LHCN-M2 (cell line): ENCODE results near the gene LRRC36. TPM values are rescaled to one million over a fixed set of nuclear protein-coding genes. Genes with fewer than 3 reads are reported as not detected.

Experiments
- DNase-seq: peaks from one replicate; pipeline ENCODE4 v3.0.0-alpha.2; 2012; ENCODE audit warnings: low read depth
- total RNA-seq: library from RNA; depleted of rRNA; stranded (reverse); fragments of >200 nt; gene quantifications from 2 replicates; pipeline ENCODE4 v1.2.3, GENCODE V29; 2014; rRNA removed

The LRRC36 gene
- total RNA-seq, 1 experiment from 2014 or later, result not detected

DNA sequence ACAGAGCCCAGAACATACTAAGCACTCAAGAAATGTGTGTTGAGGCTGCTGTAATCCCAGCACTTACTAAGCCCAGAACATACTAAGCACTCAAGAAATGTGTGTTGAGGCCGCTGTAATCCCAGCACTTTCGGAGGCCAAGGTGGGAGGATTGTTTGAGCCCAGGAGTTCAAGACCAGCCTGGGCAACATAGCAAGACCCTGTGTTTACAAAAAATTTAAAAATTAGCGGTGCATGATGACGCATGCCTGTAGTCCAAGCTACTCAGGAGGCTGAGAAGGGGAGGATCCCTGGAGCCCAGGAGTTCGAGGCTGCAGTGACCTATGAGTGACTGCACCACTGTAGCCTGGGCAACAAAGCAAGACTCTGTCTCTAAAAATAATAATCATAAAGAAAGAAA is 96.4 kb downstream of the LRRC36 start:
- no peak for DNase-seq

DNA sequence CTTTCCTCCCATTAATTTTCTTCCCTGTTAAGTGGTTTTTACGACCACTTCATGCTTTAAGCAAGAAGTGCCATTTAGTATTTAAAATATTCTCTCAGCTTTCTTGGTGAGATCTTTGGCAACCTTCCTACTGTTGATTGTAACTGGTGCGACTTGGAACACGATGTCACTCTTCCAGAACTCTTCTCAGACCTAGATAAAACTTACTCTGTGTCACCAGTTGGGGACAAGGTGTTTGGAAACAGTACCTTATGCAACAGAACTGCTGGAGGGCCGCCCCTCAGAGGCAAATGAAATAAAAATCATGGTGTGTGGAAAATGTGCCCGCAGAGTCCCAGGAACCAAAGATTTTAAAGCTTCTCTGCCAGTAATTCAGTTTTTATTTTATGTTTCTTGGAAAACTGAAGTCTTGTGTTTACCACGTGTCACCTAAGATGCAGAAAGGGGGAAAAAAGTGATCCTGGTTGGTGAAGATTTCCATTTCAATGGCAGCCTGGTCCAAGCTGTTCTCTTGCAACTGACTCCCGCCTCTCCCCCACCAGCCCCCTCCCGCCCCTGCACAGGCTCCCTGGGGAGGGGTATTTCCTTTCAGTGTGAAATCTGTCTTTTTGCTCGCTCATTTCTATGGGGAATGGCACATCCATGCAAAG is 97.1 kb downstream of the LRRC36 start:
- DNase-seq, result no peak

DNA sequence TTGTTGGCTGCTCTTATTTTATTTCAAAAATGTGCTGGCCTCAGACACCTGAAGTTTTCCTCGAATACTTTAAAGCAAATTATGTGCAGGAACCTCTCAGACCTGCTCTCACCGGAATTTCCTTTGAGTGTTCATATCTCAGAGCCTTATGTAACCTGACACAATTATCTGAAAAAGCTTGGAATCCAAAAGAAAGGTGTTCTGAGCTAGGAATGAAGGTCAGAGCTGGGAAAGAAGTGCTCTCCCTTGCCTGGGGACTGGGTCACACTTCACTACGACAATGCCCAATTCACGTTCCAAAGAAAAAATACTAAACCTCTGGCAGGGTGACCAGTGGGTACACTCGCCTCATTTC is 97.6 kb downstream of the LRRC36 start:
- DNase-seq, result no peak

DNA sequence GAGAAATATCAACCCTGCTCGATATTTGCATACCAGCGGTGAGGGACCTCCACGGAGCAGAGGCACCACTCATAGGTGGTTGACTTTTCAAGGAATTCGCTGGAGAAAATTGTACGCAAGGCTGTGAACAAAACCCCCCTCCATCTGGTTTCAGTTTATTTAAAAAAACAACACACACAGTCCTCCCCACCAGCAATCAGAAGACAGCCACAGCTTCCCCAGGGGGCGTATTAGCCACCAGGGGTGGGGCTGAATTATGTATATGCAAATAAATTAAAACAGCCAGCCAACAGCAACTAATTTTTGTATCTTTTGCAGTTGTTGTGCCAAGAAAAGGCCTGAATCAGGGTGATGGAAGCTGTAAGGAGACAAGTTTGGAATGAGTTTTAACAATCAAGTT is 98.4 kb downstream of the LRRC36 start:
- DNase-seq, result no peak

DNA sequence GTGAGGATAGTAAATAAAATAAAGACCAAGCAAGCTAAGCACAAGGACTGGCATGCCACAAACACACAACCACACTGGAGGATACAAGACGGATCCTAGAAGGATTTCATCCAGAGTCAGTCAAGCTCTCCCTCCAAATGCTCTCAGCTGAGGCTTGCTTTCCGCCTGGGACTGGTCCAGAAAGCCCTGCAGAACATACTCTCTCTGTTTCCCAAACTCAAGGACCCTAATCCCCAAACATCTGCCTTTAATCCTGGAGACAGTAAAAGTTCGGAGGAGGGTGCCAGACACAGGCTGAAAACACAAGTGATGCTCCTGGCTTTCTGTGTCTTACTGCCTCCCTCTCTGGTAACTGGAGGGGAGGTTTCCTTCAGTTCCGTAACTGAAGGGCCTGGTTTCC is 99.0 kb downstream of the LRRC36 start:
- DNase-seq, result no peak

DNA sequence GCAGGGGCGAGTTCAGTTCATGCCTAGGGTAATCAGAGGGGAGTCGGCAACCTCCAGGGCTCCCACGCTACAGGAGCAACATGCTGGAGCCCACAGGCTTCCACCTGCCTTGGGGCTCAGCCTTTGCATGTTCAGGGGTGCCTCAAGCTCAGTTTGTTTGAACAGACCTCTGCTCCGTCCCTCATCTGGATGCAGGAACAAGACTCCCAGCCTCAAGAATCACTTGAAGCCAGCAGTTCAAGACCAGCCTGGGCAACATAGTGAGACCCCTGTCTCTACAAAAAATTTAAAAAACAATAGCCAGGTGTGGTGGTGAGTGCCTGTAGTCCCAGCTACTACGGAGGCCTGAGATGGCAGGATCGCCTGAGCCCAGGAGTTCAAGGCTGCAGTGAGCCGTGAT is 99.4 kb downstream of the LRRC36 start:
- no peak for DNase-seq

DNA sequence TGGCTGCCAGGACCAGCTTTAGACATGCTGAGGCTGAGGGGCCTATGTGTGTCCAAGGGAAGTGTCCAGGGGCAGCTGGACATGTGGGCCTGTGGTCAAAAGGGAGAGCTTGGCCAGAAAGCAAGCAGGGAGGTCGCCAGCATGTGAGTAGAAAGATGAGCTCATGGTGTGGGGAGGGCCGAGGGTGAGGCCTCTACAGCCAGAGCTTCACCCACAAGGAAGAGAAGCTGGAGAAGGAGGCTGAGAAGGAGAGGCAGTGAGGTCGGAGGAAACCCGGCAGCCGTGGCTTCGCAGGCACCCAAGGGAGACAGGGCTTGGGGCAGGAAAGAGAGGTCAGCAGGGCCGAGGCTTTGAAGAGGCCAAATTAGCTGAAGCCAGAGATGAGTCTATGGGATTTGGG is 100.3 kb downstream of the LRRC36 start:
- DNase-seq, result no peak

DNA sequence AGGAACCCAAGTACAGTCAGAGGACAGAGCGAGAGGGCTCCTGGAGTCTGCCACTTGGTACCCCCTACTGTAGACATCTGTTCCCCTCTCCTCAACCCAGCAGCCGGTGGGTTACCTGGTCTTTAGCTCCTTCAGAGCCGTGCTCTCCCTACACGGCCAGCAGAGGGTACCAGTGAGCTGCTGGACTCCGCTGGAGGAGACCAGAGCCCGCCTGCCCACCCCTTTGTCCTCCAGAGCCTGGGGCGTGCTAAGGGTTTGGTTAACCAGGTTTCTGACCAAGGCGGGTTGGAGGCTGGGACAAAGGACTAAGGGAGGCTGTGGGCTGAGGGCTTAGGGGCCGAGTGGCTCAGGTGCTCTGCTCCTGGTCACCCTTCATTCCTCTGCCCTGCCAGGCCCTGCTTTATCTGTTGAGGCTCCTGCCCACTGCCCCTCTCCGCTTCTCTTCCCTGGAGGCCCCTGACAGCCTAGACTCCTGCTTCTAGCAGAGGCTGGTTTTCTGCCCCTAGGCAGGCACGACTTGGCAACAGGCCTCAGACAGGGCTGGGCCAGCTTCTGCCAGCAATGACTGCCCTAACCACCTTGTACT is 101.6 kb downstream of the LRRC36 start:
- peak; percentile 46 for DNase-seq

DNA sequence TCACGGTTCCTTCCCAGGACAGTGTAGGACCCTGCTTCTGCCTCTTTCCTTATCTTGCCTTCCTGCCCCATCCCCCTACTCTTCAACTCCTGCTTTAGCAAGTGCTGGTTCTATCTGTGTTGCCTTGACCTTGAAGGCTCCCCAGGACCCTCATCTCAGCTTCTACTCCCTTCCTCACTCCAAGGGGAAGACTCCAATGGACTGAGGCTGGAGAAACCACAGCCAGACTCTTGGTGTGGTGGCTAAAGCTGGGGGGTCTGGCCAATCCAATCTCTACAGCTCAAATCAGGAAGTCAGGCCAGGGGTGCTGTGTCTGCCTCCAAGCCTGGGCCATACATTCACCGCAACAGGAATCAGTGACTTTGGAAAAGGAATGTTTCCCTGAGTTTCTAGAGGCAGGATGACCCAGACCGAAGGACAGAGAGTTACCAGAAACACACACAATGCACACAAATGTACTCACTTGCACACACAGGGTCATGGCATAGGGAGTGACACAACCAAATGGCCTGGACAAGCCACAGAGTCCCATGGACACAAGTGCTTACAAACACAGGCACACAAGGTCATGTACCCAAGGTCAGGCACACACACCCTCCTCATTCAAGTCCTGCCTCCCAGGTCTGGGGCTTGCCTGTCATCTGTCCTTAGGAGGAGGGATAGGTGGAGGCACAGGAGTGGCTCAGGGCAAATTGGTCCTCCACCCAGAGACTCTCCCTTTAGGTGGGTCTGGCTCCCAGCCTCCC is 102.6 kb downstream of the LRRC36 start:
- no peak for DNase-seq

DNA sequence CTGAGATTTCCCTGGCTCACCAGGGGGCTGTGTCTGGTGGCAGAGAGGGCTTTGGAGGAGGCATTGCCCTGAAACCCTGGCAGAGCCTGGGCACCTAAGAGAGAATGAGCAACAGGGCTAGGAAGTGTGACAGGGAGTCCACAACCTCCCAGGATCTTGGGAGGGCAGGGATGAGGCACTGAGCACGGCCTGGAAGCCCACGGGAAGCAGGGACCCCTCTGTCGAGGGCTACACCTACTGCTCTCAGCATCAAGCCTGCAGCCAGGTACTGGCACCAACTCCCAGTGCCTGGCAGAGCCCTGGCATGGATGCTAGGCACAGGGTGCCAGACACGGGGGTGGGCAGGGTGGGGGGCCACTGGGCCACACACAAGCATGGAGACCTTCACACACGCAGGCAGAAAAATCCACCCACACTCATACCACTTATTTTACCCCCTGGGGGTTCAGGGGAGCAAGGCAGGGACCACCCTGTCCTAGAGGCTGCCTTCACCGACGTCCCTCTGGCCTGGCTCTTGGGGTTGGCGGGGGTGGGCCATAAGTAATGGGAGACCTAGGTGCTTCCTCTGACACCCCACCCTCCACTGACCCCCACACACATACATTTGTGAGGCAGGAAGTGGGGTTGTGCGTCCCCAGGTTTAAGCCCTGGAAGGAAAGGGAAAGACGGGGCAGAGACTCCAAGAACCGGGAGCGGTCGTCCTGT is 103.3 kb downstream of the LRRC36 start:
- no peak for DNase-seq

DNA sequence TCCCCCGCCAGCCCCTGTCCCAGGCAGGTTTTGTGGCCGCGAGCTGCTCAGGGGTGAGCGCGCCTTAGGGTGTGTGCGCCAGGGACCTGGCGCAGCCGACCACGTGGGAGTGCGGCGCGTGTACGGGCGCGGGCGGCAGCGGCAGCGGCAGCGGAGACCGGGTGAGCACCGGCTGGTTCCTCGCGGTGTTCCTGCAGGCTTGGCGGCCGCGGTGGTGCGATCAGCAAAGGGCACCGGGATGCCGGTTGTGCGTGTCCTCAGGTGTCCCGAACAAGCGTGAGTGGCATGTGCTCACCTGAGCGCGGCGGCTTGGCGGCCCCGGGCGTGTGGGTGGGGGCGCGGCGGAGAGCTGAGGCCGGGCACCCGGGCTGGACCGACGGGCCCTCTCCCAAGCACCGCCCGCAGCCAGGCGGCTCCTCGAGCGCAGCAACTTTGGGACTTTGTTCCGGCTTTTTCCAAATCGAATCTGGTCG is 103.9 kb downstream of the LRRC36 start:
- no peak for DNase-seq

DNA sequence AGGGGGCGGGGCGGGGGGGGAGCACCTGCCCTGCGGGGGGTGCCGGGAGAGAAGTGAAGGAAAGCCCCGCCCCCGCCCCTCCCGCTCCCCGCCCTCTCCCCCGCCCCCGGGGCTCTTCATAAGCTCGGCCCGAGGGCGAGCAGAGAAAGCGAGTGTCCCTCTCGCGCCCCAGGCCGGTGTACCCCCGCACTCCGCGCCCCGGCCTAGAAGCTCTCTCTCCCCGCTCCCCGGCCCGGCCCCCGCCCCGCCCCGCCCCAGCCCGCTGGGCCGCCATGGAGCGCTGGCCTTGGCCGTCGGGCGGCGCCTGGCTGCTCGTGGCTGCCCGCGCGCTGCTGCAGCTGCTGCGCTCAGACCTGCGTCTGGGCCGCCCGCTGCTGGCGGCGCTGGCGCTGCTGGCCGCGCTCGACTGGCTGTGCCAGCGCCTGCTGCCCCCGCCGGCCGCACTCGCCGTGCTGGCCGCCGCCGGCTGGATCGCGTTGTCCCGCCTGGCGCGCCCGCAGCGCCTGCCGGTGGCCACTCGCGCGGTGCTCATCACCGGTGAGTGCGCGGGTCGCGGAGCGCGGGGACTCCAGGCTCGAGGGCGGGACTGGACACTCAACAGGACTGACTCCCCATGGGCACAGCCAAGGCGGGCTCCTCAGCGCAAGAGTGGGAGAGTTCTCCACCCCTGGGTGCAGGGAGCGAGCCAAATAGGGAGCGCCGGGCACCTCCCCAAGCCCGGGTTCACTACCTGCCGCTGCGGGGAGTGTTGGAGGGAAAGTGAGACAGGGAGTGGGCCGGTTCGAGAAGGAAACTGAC is 104.6 kb downstream of the LRRC36 start, which contains the start of gene HSD11B2:
Gene HSD11B2 (plus strand): TSS at position 145 of the 798 bp plus-strand sequence. CDS start 128 bp downstream, at position 273.
- DNase-seq, result peak; percentile 68

DNA sequence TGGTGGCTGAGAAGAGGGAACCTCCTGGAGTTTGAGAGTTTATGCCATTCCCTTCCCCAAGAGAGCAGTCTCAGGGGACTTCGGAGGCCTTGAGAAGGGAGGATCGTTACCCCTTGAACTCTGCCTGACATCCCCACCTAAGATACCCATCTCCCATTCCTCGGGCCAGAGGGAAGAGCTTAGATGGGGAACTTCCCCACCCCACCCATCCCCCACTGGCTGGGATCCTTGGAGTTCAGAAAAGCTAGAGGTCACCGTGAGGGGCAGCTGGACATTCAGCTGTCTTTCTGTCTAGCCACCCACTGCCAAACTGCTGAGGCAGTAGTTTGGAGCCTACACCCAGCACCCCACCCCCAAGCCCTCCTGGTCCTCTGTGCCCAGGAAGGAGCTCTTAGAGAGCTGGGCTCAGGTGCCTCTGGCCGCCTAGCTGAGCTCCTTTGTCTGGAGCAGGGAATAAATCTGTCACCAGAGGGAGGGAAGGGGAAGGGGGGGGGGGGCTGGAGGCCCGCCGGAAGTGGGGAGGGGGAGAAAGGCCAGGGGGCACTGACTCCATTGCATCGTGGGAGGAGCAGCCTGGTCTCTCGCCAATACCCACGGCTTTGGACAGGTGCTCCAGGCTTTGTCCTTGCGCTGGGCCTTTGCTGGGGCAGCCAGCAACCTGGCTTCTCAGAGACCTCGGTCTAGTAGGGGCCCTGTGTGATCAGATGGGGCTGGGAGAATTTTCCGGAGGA is 105.3 kb downstream of the LRRC36 start:
- DNase-seq, result no peak

DNA sequence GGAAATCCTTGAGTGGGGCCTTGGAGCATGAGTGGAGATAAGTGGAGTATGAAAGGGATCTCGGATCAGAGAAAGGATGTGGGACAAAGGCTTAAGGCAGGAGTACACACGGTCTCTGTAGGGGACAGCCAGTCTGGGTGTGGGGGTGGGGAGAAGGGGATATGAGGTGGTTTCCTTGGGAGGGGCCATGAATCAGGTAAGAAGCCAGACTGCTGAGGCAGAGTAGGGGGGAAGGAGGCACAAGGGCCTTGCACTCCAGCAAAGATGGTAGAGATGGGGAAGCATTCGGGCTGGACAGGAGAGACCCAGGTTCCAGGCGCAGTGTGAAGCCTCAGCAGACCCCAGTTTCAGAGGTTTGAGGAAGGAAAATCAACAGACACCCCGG is 105.9 kb downstream of the LRRC36 start:
- DNase-seq, result no peak

DNA sequence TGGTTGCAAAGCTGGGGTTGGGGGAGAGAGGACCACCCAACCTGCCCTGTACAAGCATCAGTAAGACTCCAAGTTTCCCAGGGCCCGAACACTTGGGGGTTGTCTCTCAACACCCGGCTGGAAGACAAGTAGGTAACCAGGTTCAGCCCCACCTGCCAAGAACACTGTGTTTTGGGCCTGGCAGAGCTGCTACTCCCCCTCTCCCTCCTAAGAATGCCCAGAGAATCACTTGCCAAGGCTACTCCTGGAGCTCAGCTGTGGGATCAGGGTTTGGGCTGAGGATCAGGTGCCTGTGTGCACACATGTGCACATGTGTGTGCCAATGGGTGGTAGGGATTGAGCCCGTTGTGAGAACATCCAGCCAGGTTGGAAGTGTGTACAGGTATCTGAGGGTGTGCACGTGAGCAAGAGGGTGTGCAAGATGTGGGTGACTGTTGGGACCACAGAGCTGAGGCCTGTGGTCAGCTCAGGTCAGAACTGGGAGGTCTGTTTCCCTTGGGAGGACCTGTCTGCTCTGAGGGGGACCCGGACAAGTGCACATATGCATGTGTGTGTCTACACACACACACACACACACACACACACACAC is 106.6 kb downstream of the LRRC36 start:
- DNase-seq, result no peak

Other genes starting within 250 kb of the LRRC36 start
- gene PHAF1, start 216.9 kb upstream of the LRRC36 start, total RNA-seq, result 16.1 and 24.3 TPM in 2 replicates
- gene B3GNT9, start 175.8 kb upstream of the LRRC36 start, total RNA-seq, result 75.5 and 85.0 TPM in 2 replicates
- gene TRADD, start 166.9 kb upstream of the LRRC36 start, total RNA-seq, result 31.2 and 46.0 TPM in 2 replicates
- 24.5 and 32.5 TPM in 2 replicates for gene FBXL8, start 166.9 kb upstream of the LRRC36 start, total RNA-seq
- 19.4 and 29.1 TPM in 2 replicates for gene HSF4, start 162.1 kb upstream of the LRRC36 start, total RNA-seq
- gene NOL3, start 156.3 kb upstream of the LRRC36 start, total RNA-seq, result 58.0 and 58.6 TPM in 2 replicates
- 21.5 and 25.8 TPM in 2 replicates for gene MATCAP1, start 142.9 kb upstream of the LRRC36 start, total RNA-seq
- 5.1 and 10.3 TPM in 2 replicates for gene EXOC3L1, start 136.7 kb upstream of the LRRC36 start, total RNA-seq
- gene E2F4, start 134.7 kb upstream of the LRRC36 start, total RNA-seq, result 126 and 153 TPM in 2 replicates
- gene ELMO3, start 127.7 kb upstream of the LRRC36 start, total RNA-seq, result 1.8 and 1.9 TPM in 2 replicates
- gene TMEM208, start 99.7 kb upstream of the LRRC36 start, total RNA-seq, result 32.0 and 43.3 TPM in 2 replicates
- 27.0 and 29.7 TPM in 2 replicates for gene FHOD1, start 79.3 kb upstream of the LRRC36 start, total RNA-seq
- gene SLC9A5, start 77.8 kb upstream of the LRRC36 start, total RNA-seq, result 0.98 and 1.3 TPM in 2 replicates
- gene PLEKHG4, start 47.3 kb upstream of the LRRC36 start, total RNA-seq, result 0.32 and 0.57 TPM in 2 replicates
- not detected in 2 replicates for gene KCTD19, start 74 bp upstream of the LRRC36 start, total RNA-seq
- gene TPPP3, start 66.7 kb downstream of the LRRC36 start, total RNA-seq, result 11.9 and 17.6 TPM in 2 replicates
- gene ZDHHC1, start 89.7 kb downstream of the LRRC36 start, total RNA-seq, result 9.9 and 13.5 TPM in 2 replicates
- 0.17 and 0.58 TPM in 2 replicates for gene HSD11B2, start 104.3 kb downstream of the LRRC36 start, total RNA-seq
- 147 and 156 TPM in 2 replicates for gene ATP6V0D1, start 154.3 kb downstream of the LRRC36 start, total RNA-seq
- gene AGRP, start 156.7 kb downstream of the LRRC36 start, total RNA-seq, result not detected in 2 replicates
- 24.3 and 24.4 TPM in 2 replicates for gene RIPOR1, start 202.0 kb downstream of the LRRC36 start, total RNA-seq
- 30.6 and 36.7 TPM in 2 replicates for gene CTCF, start 235.7 kb downstream of the LRRC36 start, total RNA-seq